Endothelial cell of umbilical vein (primary cell): ENCODE data around the gene GM2A. TPM values are rescaled to one million over a fixed set of nuclear protein-coding genes. Genes with fewer than 3 reads are reported as not detected.
A peak's percentile ranks its signal among the peaks of the same experiment; 100 is the strongest.

Experiments used
- BruUV-seq: library from RNA; stranded (reverse); fragments of 400-500 nt; replicated peaks from 2 replicates; lab custom pipeline; 2021; lab: Mats Ljungman, UMichigan
- CTCF ChIA-PET: fragments of 300-600, 350-600 bp; sonication (Branson Sonifier 250); formaldehyde crosslinking; loops from one replicate; lab custom pipeline; 2021; ENCODE audit warnings: antibody characterized with exemption, inconsistent platforms; lab: Charles Lee
- POLR2A ChIA-PET: fragments of 300-600, 350-600 bp; sonication (Branson Sonifier 250); formaldehyde crosslinking; loops from one replicate; lab custom pipeline; 2021; ENCODE audit warnings: antibody characterized with exemption, inconsistent platforms; lab: Charles Lee
- DNase-seq: peaks from one replicate; pipeline ENCODE4 v3.0.0-alpha.2; 2011; ENCODE audit warnings: low read depth, low spot score
- FAIRE-seq: peaks from 2 replicates; lab custom pipeline; 2011; peaks lifted over from hg19 to GRCh38; lab: Jason Lieb, UNC
- H2AFZ ChIP-seq: 2 replicates; pipeline ENCODE4 v1.6.0; 2012; ENCODE audit warnings: low read depth, low read length, control low read depth, inconsistent platforms
- H3K27ac ChIP-seq: 2 replicates; pipeline ENCODE4 v1.5.1; 2011; ENCODE audit warnings: low read depth, mild to moderate bottlenecking, control low read depth, low read length, moderate library complexity; ENCODE audit not compliant: insufficient read depth
- H3K27me3 ChIP-seq, 2 experiments: 2 replicates each; pipeline versions ENCODE4 v1.6.0 to v1.6.1; 2011; ENCODE audit warnings: low read length in 2 of 2, mixed read lengths in 1 of 2; ENCODE audit not compliant: control insufficient read depth in 2 of 2, insufficient read depth in 2 of 2
- H3K36me3 ChIP-seq, 2 experiments: 2 replicates in 1 of 2; 3 replicates in 1 of 2; pipeline ENCODE4 v1.5.1; 2011; ENCODE audit warnings: low read length in 2 of 2, mild to moderate bottlenecking in 1 of 2, moderate library complexity in 1 of 2; ENCODE audit not compliant: control insufficient read depth in 2 of 2, insufficient read depth in 2 of 2; ENCODE audit errors: extremely low read depth in 1 of 2
- H3K4me1 ChIP-seq: 3 replicates; pipeline ENCODE4 v1.5.1; 2011; ENCODE audit warnings: mild to moderate bottlenecking, low read length; ENCODE audit not compliant: control insufficient read depth, insufficient read depth; ENCODE audit errors: extremely low read depth
- H3K4me2 ChIP-seq: 2 replicates; pipeline ENCODE4 v1.6.1; 2011; ENCODE audit warnings: low read length, control low read depth, mixed read lengths; ENCODE audit not compliant: insufficient read depth
- H3K4me3 ChIP-seq, 3 experiments: fragments of 200-600 bp in 1 of 3; sonication (generic), shearing (Covaris generic) in 1 of 3; replicated peaks in 1 of 3; 2 replicates each; pipeline ENCODE4 v1.5.1; 2011 to 2016; ENCODE audit warnings: control low read depth in 3 of 3, low read length in 3 of 3, mild to moderate bottlenecking in 2 of 3, inconsistent platforms in 1 of 3, low read depth in 1 of 3, moderate library complexity in 1 of 3; ENCODE audit not compliant: insufficient read depth in 1 of 3
- H3K79me2 ChIP-seq: 2 replicates; pipeline ENCODE4 v1.6.0; 2012; ENCODE audit warnings: low read length, inconsistent platforms; ENCODE audit not compliant: control insufficient read depth, insufficient read depth
- H3K9ac ChIP-seq: replicated peaks from 2 replicates; pipeline ENCODE3; 2011; ENCODE audit warnings: low read length, control low read depth; ENCODE audit not compliant: insufficient read depth; ENCODE audit errors: extremely low read depth
- H3K9me1 ChIP-seq: replicated peaks from 3 replicates; pipeline ENCODE4 v1.6.0; 2011; ENCODE audit warnings: mild to moderate bottlenecking, low read length; ENCODE audit not compliant: control insufficient read depth, insufficient read depth; ENCODE audit errors: extremely low read depth
- H3K9me3 ChIP-seq: replicated peaks from 2 replicates; pipeline ENCODE4 v1.5.1; 2012; ENCODE audit warnings: low read length, inconsistent platforms; ENCODE audit not compliant: control insufficient read depth, insufficient read depth
- H4K20me1 ChIP-seq: replicated peaks from 2 replicates; pipeline ENCODE3; 2011; ENCODE audit warnings: mild to moderate bottlenecking, low read length; ENCODE audit not compliant: control insufficient read depth, insufficient read depth; ENCODE audit errors: extremely low read depth
- GATA2 ChIP-seq: IDR thresholded peaks from 2 replicates; pipeline ENCODE4 v1.7.0; 2011; ENCODE audit warnings: low read depth, mild to moderate bottlenecking, moderate library complexity, mixed read lengths, low read length; ENCODE audit not compliant: insufficient read length, insufficient read depth
- JUN ChIP-seq: IDR thresholded peaks from 2 replicates; pipeline ENCODE4 v1.6.1; 2011; ENCODE audit warnings: borderline replicate concordance, low read depth; ENCODE audit not compliant: insufficient read length, insufficient read depth
- MYC ChIP-seq: IDR thresholded peaks from one replicate; pipeline ENCODE4 v1.6.1; 2011; ENCODE audit warnings: mild to moderate bottlenecking, low read depth, low read length
- dilution Hi-C: fragments of 300-500 bp; cut with MboI; formaldehyde crosslinking; loops from one replicate; pipeline ENCODE4 v1.15.0; 2019; ENCODE audit warnings: low sequenced_read_pairs; ENCODE audit not compliant: extremely low pct_ligation_motif_present
- intact Hi-C: fragments of 100-400 bp; cut with micrococcal nuclease; formaldehyde crosslinking; loops from one replicate; pipeline ENCODE4 v1.10.0; 2022
- polyA plus RNA-seq, 4 experiments: library from polyadenylated mRNA; depleted of rRNA in 3 of 4; stranded (reverse) in 3 of 4; unstranded in 1 of 4; fragments of >200 nt; gene quantifications; 2 replicates each; pipeline versions ENCODE4 v1.2.1 to v1.2.3, GENCODE V29; 2011 to 2012; ENCODE audit warnings: missing spikeins in 1 of 4
- total RNA-seq: library from RNA; stranded (reverse); gene quantifications from 2 replicates; pipeline ENCODE4 v1.2.3, GENCODE V29; 2021
- TF ChIP-seq, protein P1 (sequence below), 2 donors: IDR thresholded peaks; 1 replicate in 1 of 2; 2 replicates in 1 of 2; pipeline ENCODE4 v1.5.1; 2011; ENCODE audit warnings: low read length in 2 of 2, mild to moderate bottlenecking in 2 of 2, moderate library complexity in 2 of 2, control low read depth in 1 of 2, inconsistent platforms in 1 of 2, low read depth in 1 of 2; ENCODE audit not compliant: insufficient read depth in 1 of 2; ENCODE audit errors: extremely low read depth in 1 of 2

Gene GM2A
- total and polyA plus RNA-seq, 2 donors (not counting 3 experiments of a cell fraction or from before 2014, with no cell fraction given) = 14.0 to 21.2 TPM

DNA sequence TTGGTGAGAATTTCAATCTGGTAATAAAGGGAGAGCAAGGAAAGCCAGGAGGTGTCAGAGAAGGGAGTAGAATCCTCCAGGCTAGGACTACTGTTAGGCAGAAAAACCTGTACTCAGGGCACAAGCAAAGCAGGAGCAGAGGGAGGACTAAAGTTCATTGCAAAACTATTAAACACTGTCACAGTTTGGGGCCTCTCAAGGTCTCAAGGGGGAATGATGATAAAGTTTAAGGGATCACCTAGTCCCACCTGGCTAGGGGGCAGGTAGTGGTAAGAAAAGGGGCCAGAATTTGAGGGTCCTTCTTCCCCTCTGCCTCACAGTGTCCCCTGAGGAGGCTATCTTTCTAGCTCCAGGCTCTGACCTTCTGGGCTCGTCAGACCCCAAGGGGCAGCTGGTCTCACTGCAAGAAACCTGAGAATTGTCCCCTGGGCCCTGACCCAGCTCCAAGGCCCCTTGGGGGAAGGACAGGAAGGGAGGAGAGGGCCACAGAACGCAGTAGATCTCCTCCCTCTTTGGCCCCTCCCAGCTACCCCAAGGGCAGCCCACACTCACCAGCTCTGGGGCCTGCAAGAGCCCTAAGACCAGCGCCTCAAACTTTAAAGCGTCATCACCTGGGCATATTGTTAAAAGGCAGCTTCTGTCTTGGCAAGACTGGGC lies 30.1 kb upstream of the GM2A start:
- TF ChIP-seq MYC (no peak), JUN (no peak), GATA2 (no peak)
- TF ChIP-seq, protein P1, sequence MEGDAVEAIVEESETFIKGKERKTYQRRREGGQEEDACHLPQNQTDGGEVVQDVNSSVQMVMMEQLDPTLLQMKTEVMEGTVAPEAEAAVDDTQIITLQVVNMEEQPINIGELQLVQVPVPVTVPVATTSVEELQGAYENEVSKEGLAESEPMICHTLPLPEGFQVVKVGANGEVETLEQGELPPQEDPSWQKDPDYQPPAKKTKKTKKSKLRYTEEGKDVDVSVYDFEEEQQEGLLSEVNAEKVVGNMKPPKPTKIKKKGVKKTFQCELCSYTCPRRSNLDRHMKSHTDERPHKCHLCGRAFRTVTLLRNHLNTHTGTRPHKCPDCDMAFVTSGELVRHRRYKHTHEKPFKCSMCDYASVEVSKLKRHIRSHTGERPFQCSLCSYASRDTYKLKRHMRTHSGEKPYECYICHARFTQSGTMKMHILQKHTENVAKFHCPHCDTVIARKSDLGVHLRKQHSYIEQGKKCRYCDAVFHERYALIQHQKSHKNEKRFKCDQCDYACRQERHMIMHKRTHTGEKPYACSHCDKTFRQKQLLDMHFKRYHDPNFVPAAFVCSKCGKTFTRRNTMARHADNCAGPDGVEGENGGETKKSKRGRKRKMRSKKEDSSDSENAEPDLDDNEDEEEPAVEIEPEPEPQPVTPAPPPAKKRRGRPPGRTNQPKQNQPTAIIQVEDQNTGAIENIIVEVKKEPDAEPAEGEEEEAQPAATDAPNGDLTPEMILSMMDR (IDR thresholded peaks at IDR 0.05; ENCODE audit: extremely low read depth in 1 of 2, insufficient read depth in 1 of 2, low read depth in 1 of 2, low read length in 2 of 2) = no peak
- POLR2A ChIA-PET = interaction anchor here (0.6 to 1.6 kb wide), 3 partner anchors 11 to 29 kb away, joined by 3 to 4 read pairs (median 4); no protein-coding TSS in a partner anchor
- CTCF ChIA-PET = interaction anchor here (1.2 to 4.1 kb wide), 9 partner anchors 9 to 224 kb away, joined by 3 to 32 read pairs (median 9); partner anchors contain the start of gene SLC36A1
- no peaks in the 10 kb centered on the region for H3K9me1 ChIP-seq
- no peaks in the 10 kb centered on the region for H3K79me2 ChIP-seq
- no peaks in the 10 kb centered on the region for H3K9me3 ChIP-seq
- BruUV-seq = no TSS peak
- no peaks in the 10 kb centered on the region for H3K27me3 ChIP-seq
- no peak overlapping the region for H3K9ac ChIP-seq
- peak overlapping the region; percentile 83 for H3K4me2 ChIP-seq
- H3K4me1 ChIP-seq = peaks cover 6% of the 10 kb centered on the region
- H3K4me3 ChIP-seq = peak overlapping the region; percentile 57 to 91 (median 70)
- H4K20me1 ChIP-seq = no peaks in the 10 kb centered on the region
- H2AFZ ChIP-seq = peak overlapping the region; percentile 94
- H3K36me3 ChIP-seq = no peaks in the 10 kb centered on the region
- H3K27ac ChIP-seq = no peak overlapping the region
- intact Hi-C loops (no loop called here), dilution Hi-C loops (no loop called here)
- DNase-seq (no peak), FAIRE-seq (no peak)
